Measurements from ENCODE around the gene GPX5.
A peak's percentile ranks its signal among the peaks of the same experiment; 100 is the strongest.

Gene GPX5

GRCh38 chr6:28553384-28553985 is 27.8 kb downstream of the GPX5 start:
- H3K36me3 ChIP-seq (replicated peaks in 1 of 2; ENCODE audit: control insufficient read depth in 2 of 2, insufficient read depth in 2 of 2, low read length in 2 of 2): no peaks in the 10 kb centered on the region
- H2AFZ ChIP-seq (ENCODE audit: low read length): peak overlapping the region; percentile 76
- H4K8ac ChIP-seq (ENCODE audit: low read depth, low read length): no peak overlapping the region
- H2BK12ac ChIP-seq (ENCODE audit: low read length): no peak overlapping the region
- no peaks in the 10 kb centered on the region for H3K9me3 ChIP-seq (replicated peaks in 1 of 2; ENCODE audit: control insufficient read depth in 2 of 2, insufficient read depth in 1 of 2, low read depth in 1 of 2, low read length in 2 of 2)
- no peak overlapping the region for H4K91ac ChIP-seq (ENCODE audit: low read depth, low read length, poor library complexity)
- H2BK120ac ChIP-seq (ENCODE audit: low read depth, low read length): peak overlapping the region; percentile 24
- H3K4ac ChIP-seq (ENCODE audit: low read length): no peak overlapping the region
- H3K14ac ChIP-seq (ENCODE audit: low read length): no peak overlapping the region
- H2BK5ac ChIP-seq (ENCODE audit: low read length): no peak overlapping the region
- H3K4me3 ChIP-seq (ENCODE audit: low read length in 2 of 2): no peak overlapping the region
- H3K4me2 ChIP-seq (ENCODE audit: insufficient read depth, low read length, poor library complexity, severe bottlenecking): no peak overlapping the region
- 80% methylated on average over 1 of the region's 8 CpGs; no CpG with 5 or more reads in 1 of the 2 donors for WGBS, 2 donors (ENCODE audit: extremely low coverage in 2 of 2, insufficient read length in 2 of 2, insufficient replicate concordance in 1 of 2)
- H3K27ac ChIP-seq (replicated peaks; ENCODE audit: low read length): no peak overlapping the region
- H3K4me1 ChIP-seq (ENCODE audit: control insufficient read depth in 2 of 2, insufficient read depth in 1 of 2, low read depth in 1 of 2, low read length in 2 of 2): peaks cover 13 to 14% of the 10 kb centered on the region in 2 donors
- H2AK5ac ChIP-seq (ENCODE audit: low read depth, low read length): peak overlapping the region; percentile 14
- H3K27me3 ChIP-seq (ENCODE audit: control insufficient read depth in 3 of 3, insufficient read depth in 3 of 3, low read depth in 1 of 3, low read length in 3 of 3): peaks cover 0 to 10% (median 0%) of the 10 kb centered on the region in 3 experiments
- H3K79me1 ChIP-seq (ENCODE audit: low read depth, low read length): no peaks in the 10 kb centered on the region
- no peak overlapping the region for H3K9ac ChIP-seq (ENCODE audit: low read depth, low read length, poor library complexity)
- peak overlapping the region; percentile 15 for H2BK15ac ChIP-seq (ENCODE audit: low read length)
- no peak for DNase-seq (ENCODE audit: low spot score)
- no peak overlapping the region for H3K18ac ChIP-seq (ENCODE audit: low read length)
- no peak overlapping the region for H3K23ac ChIP-seq (ENCODE audit: low read depth, low read length, poor library complexity)

DNA sequence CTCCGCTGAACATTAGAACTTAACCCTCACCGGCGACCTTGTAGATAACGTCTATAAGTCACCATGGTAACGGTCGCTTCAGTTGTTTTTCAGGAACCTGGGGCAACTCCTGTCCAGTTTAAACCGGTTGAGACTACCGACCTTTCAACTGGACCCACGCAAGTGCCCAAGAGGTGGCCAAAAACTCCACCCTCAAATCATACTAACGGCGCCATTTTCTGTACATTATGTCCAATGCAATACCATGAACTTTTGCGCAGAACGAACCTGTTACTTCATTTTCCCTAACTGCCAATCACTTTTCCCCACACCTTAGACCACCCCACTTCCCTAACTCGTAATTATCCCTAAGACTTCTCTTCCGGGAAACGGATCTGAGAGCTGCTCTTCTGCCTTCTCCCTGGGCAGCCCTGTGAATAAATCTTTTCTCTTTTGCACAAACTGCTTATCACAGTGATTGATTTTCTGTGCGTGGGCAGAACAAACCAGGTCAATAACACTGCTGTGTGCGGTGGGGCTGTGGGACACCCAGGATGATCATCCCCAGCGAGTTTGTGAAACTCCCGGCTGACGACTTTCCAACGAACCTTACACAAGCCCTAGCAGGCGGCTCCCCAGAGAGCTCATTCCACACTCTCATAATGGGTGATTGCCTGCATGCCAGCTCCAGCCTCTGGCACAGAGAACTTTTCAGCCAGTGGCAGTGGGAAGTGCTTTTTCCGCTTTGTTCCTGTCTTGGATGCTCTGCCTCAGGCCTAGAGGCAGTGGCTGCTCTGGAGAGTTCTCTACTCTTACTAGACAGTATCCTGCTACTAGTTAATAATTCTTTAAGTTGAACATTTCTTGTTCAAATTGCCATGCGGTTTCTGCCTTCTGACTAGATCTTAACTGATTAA is 28.6 kb downstream of the GPX5 start:
- Histone ChIP-seq H4K8ac (ENCODE audit: low read depth, low read length) (no peak overlapping the region), H3K4me2 (ENCODE audit: insufficient read depth, low read length, poor library complexity, severe bottlenecking) (no peak overlapping the region), H3K27me3 (ENCODE audit: control insufficient read depth in 3 of 3, insufficient read depth in 3 of 3, low read depth in 1 of 3, low read length in 3 of 3) (peaks cover 0 to 7% (median 0%) of the 10 kb centered on the region in 3 experiments), H2AK5ac (ENCODE audit: low read depth, low read length) (peak overlapping the region; percentile 31), H3K23ac (ENCODE audit: low read depth, low read length, poor library complexity) (no peak overlapping the region), H3K9ac (ENCODE audit: low read depth, low read length, poor library complexity) (no peak overlapping the region), H3K4me3 (ENCODE audit: low read length in 2 of 2) (no peak overlapping the region), H2BK5ac (ENCODE audit: low read length) (no peak overlapping the region), H3K9me3 (replicated peaks in 1 of 2; ENCODE audit: control insufficient read depth in 2 of 2, insufficient read depth in 1 of 2, low read depth in 1 of 2, low read length in 2 of 2) (no peaks in the 10 kb centered on the region), H4K91ac (ENCODE audit: low read depth, low read length, poor library complexity) (no peak overlapping the region), H3K27ac (replicated peaks; ENCODE audit: low read length) (no peak overlapping the region), H2BK15ac (ENCODE audit: low read length) (peak overlapping the region; percentile 15), H3K4me1 (ENCODE audit: control insufficient read depth in 2 of 2, insufficient read depth in 1 of 2, low read depth in 1 of 2, low read length in 2 of 2) (peaks cover 13 to 16% of the 10 kb centered on the region in 2 donors), H3K4ac (ENCODE audit: low read length) (no peak overlapping the region), H3K36me3 (replicated peaks in 1 of 2; ENCODE audit: control insufficient read depth in 2 of 2, insufficient read depth in 2 of 2, low read length in 2 of 2) (no peaks in the 10 kb centered on the region), H2BK120ac (ENCODE audit: low read depth, low read length) (no peak overlapping the region), H3K18ac (ENCODE audit: low read length) (peak overlapping the region; percentile 53), H3K14ac (ENCODE audit: low read length) (no peak overlapping the region), H2BK12ac (ENCODE audit: low read length) (no peak overlapping the region), H3K79me1 (ENCODE audit: low read depth, low read length) (no peaks in the 10 kb centered on the region), H2AFZ (ENCODE audit: low read length) (peak overlapping the region; percentile 76)
- no peak for DNase-seq (ENCODE audit: low spot score)
- WGBS, 2 donors (ENCODE audit: extremely low coverage in 2 of 2, insufficient read length in 2 of 2, insufficient replicate concordance in 1 of 2): no CpG with 5 or more reads among the region's 25 CpGs

DNA sequence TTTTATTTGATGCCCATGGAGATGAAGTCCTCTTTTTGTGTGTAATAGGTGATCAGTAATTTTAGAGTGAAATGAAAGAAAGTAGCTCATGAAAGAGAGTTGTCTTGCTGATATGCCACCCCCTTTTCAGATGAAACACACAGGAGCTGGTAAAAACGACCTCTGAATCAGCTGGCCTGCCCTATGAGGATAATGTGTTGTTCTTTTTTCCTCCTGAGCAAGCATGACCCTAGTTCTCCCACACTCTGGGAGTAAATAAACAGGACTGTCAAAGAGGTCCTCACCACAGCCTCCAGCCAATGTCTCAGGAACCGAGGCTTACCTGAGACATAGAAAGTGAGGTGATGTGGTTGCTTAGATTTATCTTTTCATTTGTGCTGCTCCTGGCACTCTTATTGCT is 29.5 kb downstream of the GPX5 start:
- Histone ChIP-seq H3K27me3 (ENCODE audit: control insufficient read depth in 3 of 3, insufficient read depth in 3 of 3, low read depth in 1 of 3, low read length in 3 of 3) (peaks cover 0 to 10% (median 0%) of the 10 kb centered on the region in 3 experiments), H3K4ac (ENCODE audit: low read length) (no peak overlapping the region), H4K8ac (ENCODE audit: low read depth, low read length) (no peak overlapping the region), H3K18ac (ENCODE audit: low read length) (no peak overlapping the region), H2BK12ac (ENCODE audit: low read length) (no peak overlapping the region), H3K4me1 (ENCODE audit: control insufficient read depth in 2 of 2, insufficient read depth in 1 of 2, low read depth in 1 of 2, low read length in 2 of 2) (peaks cover 13 to 16% of the 10 kb centered on the region in 2 donors), H3K4me3 (ENCODE audit: low read length in 2 of 2) (no peak overlapping the region), H2AK5ac (ENCODE audit: low read depth, low read length) (no peak overlapping the region), H3K36me3 (replicated peaks in 1 of 2; ENCODE audit: control insufficient read depth in 2 of 2, insufficient read depth in 2 of 2, low read length in 2 of 2) (no peaks in the 10 kb centered on the region), H3K27ac (replicated peaks; ENCODE audit: low read length) (no peak overlapping the region), H3K79me1 (ENCODE audit: low read depth, low read length) (no peaks in the 10 kb centered on the region), H3K4me2 (ENCODE audit: insufficient read depth, low read length, poor library complexity, severe bottlenecking) (no peak overlapping the region), H2BK5ac (ENCODE audit: low read length) (no peak overlapping the region), H3K14ac (ENCODE audit: low read length) (no peak overlapping the region), H2AFZ (ENCODE audit: low read length) (peak overlapping the region; percentile 76), H3K9ac (ENCODE audit: low read depth, low read length, poor library complexity) (no peak overlapping the region), H3K9me3 (replicated peaks in 1 of 2; ENCODE audit: control insufficient read depth in 2 of 2, insufficient read depth in 1 of 2, low read depth in 1 of 2, low read length in 2 of 2) (no peaks in the 10 kb centered on the region), H4K91ac (ENCODE audit: low read depth, low read length, poor library complexity) (no peak overlapping the region), H3K23ac (ENCODE audit: low read depth, low read length, poor library complexity) (no peak overlapping the region), H2BK15ac (ENCODE audit: low read length) (no peak overlapping the region), H2BK120ac (ENCODE audit: low read depth, low read length) (no peak overlapping the region)
- DNase-seq (ENCODE audit: low spot score): no peak
- WGBS, 2 donors (ENCODE audit: extremely low coverage in 2 of 2, insufficient read length in 2 of 2, insufficient replicate concordance in 1 of 2): no CpG with 5 or more reads among the region's 2 CpGs

DNA sequence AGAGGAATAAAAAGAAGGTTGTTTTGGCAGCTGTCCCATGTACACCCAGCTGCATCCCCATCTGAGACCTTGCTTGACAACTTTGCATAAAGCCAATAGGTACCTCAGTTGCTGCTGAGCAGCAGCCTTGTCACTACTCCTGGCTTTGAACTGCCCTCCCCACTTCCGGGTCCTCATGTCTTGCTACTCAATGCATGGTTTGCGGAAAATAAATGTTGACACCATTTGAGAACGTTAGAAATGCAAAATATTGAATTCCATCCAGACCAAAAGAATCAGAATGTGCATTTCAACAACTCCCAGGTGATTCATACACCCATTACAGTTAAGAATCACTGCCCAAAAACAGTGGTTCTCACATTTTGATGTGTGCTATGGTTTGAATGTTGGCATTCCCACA is 32.9 kb downstream of the GPX5 start:
- Histone ChIP-seq H3K9me3 (replicated peaks in 1 of 2; ENCODE audit: control insufficient read depth in 2 of 2, insufficient read depth in 1 of 2, low read depth in 1 of 2, low read length in 2 of 2) (no peaks in the 10 kb centered on the region), H3K4me3 (ENCODE audit: low read length in 2 of 2) (no peak overlapping the region), H3K4me2 (ENCODE audit: insufficient read depth, low read length, poor library complexity, severe bottlenecking) (no peak overlapping the region), H2BK5ac (ENCODE audit: low read length) (no peak overlapping the region), H3K4me1 (ENCODE audit: control insufficient read depth in 2 of 2, insufficient read depth in 1 of 2, low read depth in 1 of 2, low read length in 2 of 2) (peaks cover 12% of the 10 kb centered on the region in 2 donors), H2AFZ (ENCODE audit: low read length) (no peak overlapping the region), H2AK5ac (ENCODE audit: low read depth, low read length) (no peak overlapping the region), H3K4ac (ENCODE audit: low read length) (no peak overlapping the region), H3K36me3 (replicated peaks in 1 of 2; ENCODE audit: control insufficient read depth in 2 of 2, insufficient read depth in 2 of 2, low read length in 2 of 2) (no peaks in the 10 kb centered on the region), H3K9ac (ENCODE audit: low read depth, low read length, poor library complexity) (no peak overlapping the region), H2BK15ac (ENCODE audit: low read length) (peak overlapping the region; percentile 58), H4K8ac (ENCODE audit: low read depth, low read length) (no peak overlapping the region), H3K23ac (ENCODE audit: low read depth, low read length, poor library complexity) (no peak overlapping the region), H2BK120ac (ENCODE audit: low read depth, low read length) (no peak overlapping the region), H3K27ac (replicated peaks; ENCODE audit: low read length) (no peak overlapping the region), H3K14ac (ENCODE audit: low read length) (no peak overlapping the region), H3K27me3 (ENCODE audit: control insufficient read depth in 3 of 3, insufficient read depth in 3 of 3, low read depth in 1 of 3, low read length in 3 of 3) (peaks cover 0 to 18% (median 0%) of the 10 kb centered on the region in 3 experiments), H4K91ac (ENCODE audit: low read depth, low read length, poor library complexity) (no peak overlapping the region), H3K79me1 (ENCODE audit: low read depth, low read length) (no peaks in the 10 kb centered on the region), H3K18ac (ENCODE audit: low read length) (peak overlapping the region; percentile 67), H2BK12ac (ENCODE audit: low read length) (no peak overlapping the region)
- no peak for DNase-seq (ENCODE audit: low spot score)
- no CpG with 5 or more reads among the region's 3 CpGs for WGBS, 2 donors (ENCODE audit: extremely low coverage in 2 of 2, insufficient read length in 2 of 2, insufficient replicate concordance in 1 of 2)

Data from neuronal stem cell (in vitro differentiated cells).